Naive B cell (primary cell): ENCODE measurements around the gene GDAP1L1. TPM values are rescaled to one million over a fixed set of nuclear protein-coding genes. Genes with fewer than 3 reads are reported as not detected.
"Not testable (repeated sequence)": the region's sequence is repeated elsewhere in the genome, so short reads cannot be mapped to it uniquely, and the experiment has no call there.

ENCODE experiments used
- ATAC-seq, 2 donors: fragments of 150-1000 bp; cut with Tn5 transposase; 2 replicates each; pipeline ENCODE4 v1.10.0; 2021; ENCODE audit warnings: low read depth in 2 of 2, mild to moderate bottlenecking in 2 of 2, moderate library complexity in 2 of 2
- DNase-seq: peaks from one replicate; pipeline ENCODE4 v3.0.0; 2022
- H3K27ac Mint-ChIP-seq, 6 donors: one replicate each; pipeline ENCODE4 v1.8.0; 2020 to 2022; ENCODE audit warnings: mild to moderate bottlenecking in 6 of 6, mixed read lengths in 6 of 6, moderate library complexity in 5 of 6, inconsistent platforms in 2 of 6
- H3K27me3 Mint-ChIP-seq, 3 donors: one replicate each; pipeline ENCODE4 v1.8.0; 2021 to 2022; ENCODE audit warnings: mixed read lengths in 3 of 3, mild to moderate bottlenecking in 1 of 3
- H3K36me3 Mint-ChIP-seq, 2 donors: one replicate each; pipeline ENCODE4 v1.8.0; 2020 to 2022; ENCODE audit warnings: mixed read lengths in 2 of 2, inconsistent platforms in 1 of 2, mild to moderate bottlenecking in 1 of 2
- H3K4me1 Mint-ChIP-seq, 3 donors: one replicate each; pipeline ENCODE4 v1.8.0; 2020 to 2022; ENCODE audit warnings: mixed read lengths in 3 of 3, inconsistent platforms in 1 of 3, mild to moderate bottlenecking in 1 of 3, moderate library complexity in 1 of 3
- H3K4me3 Mint-ChIP-seq, 8 donors: one replicate each; pipeline ENCODE4 v1.8.0; 2020 to 2022; ENCODE audit warnings: mild to moderate bottlenecking in 8 of 8, mixed read lengths in 8 of 8, moderate library complexity in 8 of 8, inconsistent platforms in 2 of 8
- H3K9me3 Mint-ChIP-seq, 7 donors: one replicate each; pipeline ENCODE4 v1.8.0; 2020 to 2022; ENCODE audit warnings: mixed read lengths in 7 of 7, mild to moderate bottlenecking in 5 of 7, inconsistent platforms in 2 of 7, moderate library complexity in 1 of 7
- polyA plus RNA-seq, 6 donors: library from polyadenylated mRNA; unstranded; fragments of 300-500 nt; fragmentation: Illumina TruSeq; gene quantifications; one replicate each; pipeline ENCODE4 v1.2.3, GENCODE V29; 2021; ENCODE audit warnings: low read depth in 6 of 6

The GDAP1L1 gene
- polyA plus RNA-seq, 6 donors from 2014 or later, result not detected

GRCh38 chr20:44223721-44224120 is 23.4 kb upstream of the GDAP1L1 start:
- H3K4me3 Mint-ChIP-seq, result no peak overlapping the region
- DNase-seq, result no peak
- H3K9me3 Mint-ChIP-seq, result no peaks in the 10 kb centered on the region
- H3K27me3 Mint-ChIP-seq, result no peaks in the 10 kb centered on the region
- ATAC-seq, result no peak
- peaks cover 10 to 18% (median 12%) of the 10 kb centered on the region in 3 donors for H3K4me1 Mint-ChIP-seq
- no peak overlapping the region for H3K27ac Mint-ChIP-seq
- no peaks in the 10 kb centered on the region for H3K36me3 Mint-ChIP-seq

- Mint-ChIP-seq H3K9me3 (no peaks in the 10 kb centered on the region), H3K4me3 (no peak overlapping the region), H3K27me3 (no peaks in the 10 kb centered on the region), H3K4me1 (peaks cover 2 to 11% (median 3%) of the 10 kb centered on the region in 3 donors), H3K36me3 (no peaks in the 10 kb centered on the region), H3K27ac (no peak overlapping the region)
- ATAC-seq (no peak), DNase-seq (no peak)
Measured at GRCh38 chr20:44224637-44225036, 22.5 kb upstream of the GDAP1L1 start.

DNA sequence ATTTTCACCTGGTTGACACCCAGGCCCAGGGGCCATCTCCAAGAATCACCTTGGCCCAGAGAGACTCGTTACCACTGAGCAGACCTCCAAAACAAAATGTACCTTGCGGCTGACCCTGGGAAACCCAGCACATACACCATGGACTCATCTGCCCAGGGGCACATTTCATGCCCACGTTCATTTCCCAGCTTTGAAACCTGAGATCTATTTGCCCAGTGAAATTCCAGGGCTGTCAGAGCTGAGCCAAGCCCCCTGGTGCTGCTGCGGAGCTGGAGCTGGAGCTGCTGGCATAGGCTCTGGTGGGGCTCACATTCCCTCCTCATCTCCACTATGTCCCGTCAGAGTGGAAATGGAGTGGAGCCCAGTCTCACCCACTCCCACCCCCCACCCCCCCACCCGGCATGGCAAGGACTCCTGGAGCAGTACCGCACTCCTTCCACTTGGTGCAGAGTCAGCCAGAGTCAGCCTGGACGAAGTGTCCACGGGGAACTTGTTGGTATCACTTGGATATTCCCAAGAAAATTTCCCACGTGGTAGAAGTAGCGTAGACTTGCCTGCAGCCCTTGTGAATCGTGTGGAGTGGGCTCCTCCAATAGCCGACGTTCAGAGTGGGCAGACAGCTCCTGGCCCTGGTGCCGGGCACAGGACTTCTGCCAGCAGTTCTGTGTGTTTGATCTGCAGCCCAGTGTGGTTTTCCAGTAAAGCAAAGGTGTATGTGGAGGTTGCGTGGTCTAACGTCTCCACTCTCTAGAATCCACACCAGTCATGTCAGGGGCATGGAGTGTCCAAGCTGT is 18.4 kb upstream of the GDAP1L1 start:
- no peaks in the 10 kb centered on the region for H3K36me3 Mint-ChIP-seq
- no peaks in the 10 kb centered on the region for H3K4me1 Mint-ChIP-seq
- H3K9me3 Mint-ChIP-seq, result no peaks in the 10 kb centered on the region
- H3K27me3 Mint-ChIP-seq, result no peaks in the 10 kb centered on the region
- no peak overlapping the region for H3K27ac Mint-ChIP-seq
- no peak overlapping the region for H3K4me3 Mint-ChIP-seq
- no peak for DNase-seq
- no peak for ATAC-seq

- H3K36me3 Mint-ChIP-seq, result peaks cover 0 to 7% of the 10 kb centered on the region in 2 donors
- ATAC-seq, result no peak
- DNase-seq, result no peak
- H3K9me3 Mint-ChIP-seq, result no peaks in the 10 kb centered on the region
- peaks cover 0 to 8% (median 0%) of the 10 kb centered on the region in 3 donors for H3K27me3 Mint-ChIP-seq
- H3K4me3 Mint-ChIP-seq, result no peak overlapping the region
- H3K27ac Mint-ChIP-seq, result no peak overlapping the region
- H3K4me1 Mint-ChIP-seq, result no peaks in the 10 kb centered on the region
Measured at GRCh38 chr20:44231193-44231592, 15.9 kb upstream of the GDAP1L1 start.

GRCh38 chr20:44231713-44232468 is 15.2 kb upstream of the GDAP1L1 start:
- no peak overlapping the region for H3K27ac Mint-ChIP-seq
- no peak for DNase-seq
- H3K36me3 Mint-ChIP-seq, result peaks cover 0 to 7% of the 10 kb centered on the region in 2 donors
- no peak for ATAC-seq
- H3K4me3 Mint-ChIP-seq, result no peak overlapping the region
- H3K9me3 Mint-ChIP-seq, result no peaks in the 10 kb centered on the region
- peaks cover 0 to 8% (median 0%) of the 10 kb centered on the region in 3 donors for H3K27me3 Mint-ChIP-seq
- H3K4me1 Mint-ChIP-seq, result no peaks in the 10 kb centered on the region

GRCh38 chr20:44232469-44232856 is 14.6 kb upstream of the GDAP1L1 start:
- H3K9me3 Mint-ChIP-seq, H3K4me3 Mint-ChIP-seq, H3K4me1 Mint-ChIP-seq, DNase-seq, H3K27me3 Mint-ChIP-seq, ATAC-seq, H3K36me3 Mint-ChIP-seq, H3K27ac Mint-ChIP-seq: not testable (repeated sequence)

DNA sequence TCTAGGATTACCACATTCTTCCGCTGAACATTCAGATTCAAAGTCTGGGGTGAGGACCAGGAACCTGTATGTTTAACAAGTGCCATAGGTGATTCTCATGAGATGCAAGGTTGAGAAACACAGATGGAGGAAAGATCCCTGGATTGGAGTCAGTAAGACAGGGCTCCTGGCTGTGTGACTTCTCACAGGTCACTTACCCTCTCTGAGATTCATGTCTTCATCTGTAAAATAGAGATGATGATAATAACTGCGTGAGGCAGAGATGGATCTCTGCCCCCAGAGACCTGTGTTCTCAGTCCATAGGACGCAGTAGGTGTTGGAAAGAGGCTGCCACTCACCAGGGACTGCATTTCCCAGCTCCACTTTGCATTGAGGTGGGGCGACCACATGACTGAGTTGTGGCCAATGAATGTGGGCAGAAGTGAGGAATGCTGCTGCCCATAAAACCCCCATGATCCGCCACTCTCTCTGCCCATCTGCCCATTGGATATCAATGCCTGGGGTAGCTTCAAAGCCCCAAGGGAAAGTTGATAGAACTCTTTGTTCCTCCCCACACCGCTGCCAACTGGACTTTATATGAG is 13.6 kb upstream of the GDAP1L1 start:
- peak overlapping the region in 1 of 6 donors; percentile 33 for H3K27ac Mint-ChIP-seq
- ATAC-seq, result no peak
- peaks cover 0 to 3% (median 0%) of the 10 kb centered on the region in 7 donors for H3K9me3 Mint-ChIP-seq
- no peak for DNase-seq
- no peak overlapping the region for H3K4me3 Mint-ChIP-seq
- peaks cover 0 to 8% (median 0%) of the 10 kb centered on the region in 3 donors for H3K27me3 Mint-ChIP-seq
- H3K36me3 Mint-ChIP-seq, result peaks cover 0 to 7% of the 10 kb centered on the region in 2 donors
- no peaks in the 10 kb centered on the region for H3K4me1 Mint-ChIP-seq

GRCh38 chr20:44234566-44235317 is 12.4 kb upstream of the GDAP1L1 start:
- no peak for ATAC-seq
- DNase-seq, result no peak
- H3K27ac Mint-ChIP-seq, result no peak overlapping the region

DNA sequence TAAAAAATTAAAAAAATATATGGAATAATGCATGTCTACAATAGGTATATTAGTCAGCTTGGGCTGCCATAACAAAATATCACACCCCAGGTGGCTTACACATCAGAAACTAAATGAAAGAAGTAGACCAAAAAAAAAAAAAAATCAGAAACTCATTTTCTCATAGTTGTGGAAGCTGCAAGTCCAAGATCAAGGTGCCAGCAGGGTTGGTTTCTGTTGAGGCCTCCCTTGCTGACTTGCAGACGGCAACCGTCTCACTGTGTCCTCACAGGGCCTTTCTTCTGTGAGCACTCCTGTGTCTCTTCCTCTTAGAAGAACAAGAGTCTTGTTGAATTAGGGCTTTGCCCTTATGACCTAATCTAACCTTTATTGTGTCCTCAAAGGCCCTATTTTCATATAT is 11.4 kb upstream of the GDAP1L1 start:
- DNase-seq (no peak), ATAC-seq (no peak)
- Mint-ChIP-seq H3K27ac (no peak overlapping the region), H3K27me3 (peaks cover 0 to 16% (median 7%) of the 10 kb centered on the region in 3 donors), H3K4me1 (no peaks in the 10 kb centered on the region), H3K4me3 (no peak overlapping the region), H3K36me3 (peaks cover 0 to 7% of the 10 kb centered on the region in 2 donors), H3K9me3 (peaks cover 0 to 12% (median 6%) of the 10 kb centered on the region in 7 donors)

More at GRCh38 chr20:44234566-44235317, 12.4 kb upstream of the GDAP1L1 start:
- Mint-ChIP-seq H3K36me3 (peaks cover 0 to 7% of the 10 kb centered on the region in 2 donors), H3K27me3 (peaks cover 0 to 9% (median 0%) of the 10 kb centered on the region in 3 donors), H3K4me3 (no peak overlapping the region), H3K9me3 (peaks cover 0 to 12% (median 6%) of the 10 kb centered on the region in 7 donors), H3K4me1 (no peaks in the 10 kb centered on the region)

DNA sequence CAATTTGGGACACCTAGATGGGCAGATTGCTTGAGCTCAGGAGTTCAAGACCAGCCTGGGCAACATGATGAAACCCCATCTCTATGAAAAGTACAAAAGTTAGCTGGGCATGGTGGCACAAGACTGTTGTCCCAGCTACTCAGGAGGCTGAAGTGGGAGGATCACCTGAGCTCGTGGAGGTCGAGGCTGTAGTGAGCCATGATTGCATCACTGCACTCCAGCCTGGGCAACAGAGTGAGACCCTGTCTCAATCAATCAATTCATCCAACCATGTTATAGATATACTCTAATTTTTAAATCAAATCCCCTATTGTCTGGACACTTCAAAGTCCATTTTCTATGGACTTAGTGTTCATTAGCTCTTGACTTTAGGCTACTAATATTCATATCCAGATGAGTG is 10.3 kb upstream of the GDAP1L1 start:
- H3K4me1 Mint-ChIP-seq, H3K4me3 Mint-ChIP-seq, ATAC-seq, H3K27ac Mint-ChIP-seq, DNase-seq: not testable (repeated sequence)
- H3K27me3 Mint-ChIP-seq, result peaks cover 0 to 23% (median 13%) of the 10 kb centered on the region in 3 donors
- peaks cover 0 to 14% of the 10 kb centered on the region in 2 donors for H3K36me3 Mint-ChIP-seq
- H3K9me3 Mint-ChIP-seq, result peaks cover 3 to 12% (median 6%) of the 10 kb centered on the region in 7 donors

- ATAC-seq (no peak), DNase-seq (no peak)
- no peak overlapping the region for H3K27ac Mint-ChIP-seq
- H3K4me1 Mint-ChIP-seq, result peaks cover 3 to 6% (median 4%) of the 10 kb centered on the region in 3 donors
- peaks cover 21 to 43% (median 36%) of the 10 kb centered on the region in 3 donors for H3K27me3 Mint-ChIP-seq
- H3K4me3 Mint-ChIP-seq, result no peak overlapping the region
- H3K9me3 Mint-ChIP-seq, result peaks cover 4 to 19% (median 7%) of the 10 kb centered on the region in 7 donors
- H3K36me3 Mint-ChIP-seq, result peaks cover 3 to 16% of the 10 kb centered on the region in 2 donors
Measured at GRCh38 chr20:44241796-44242195, 5.3 kb upstream of the GDAP1L1 start.

DNA sequence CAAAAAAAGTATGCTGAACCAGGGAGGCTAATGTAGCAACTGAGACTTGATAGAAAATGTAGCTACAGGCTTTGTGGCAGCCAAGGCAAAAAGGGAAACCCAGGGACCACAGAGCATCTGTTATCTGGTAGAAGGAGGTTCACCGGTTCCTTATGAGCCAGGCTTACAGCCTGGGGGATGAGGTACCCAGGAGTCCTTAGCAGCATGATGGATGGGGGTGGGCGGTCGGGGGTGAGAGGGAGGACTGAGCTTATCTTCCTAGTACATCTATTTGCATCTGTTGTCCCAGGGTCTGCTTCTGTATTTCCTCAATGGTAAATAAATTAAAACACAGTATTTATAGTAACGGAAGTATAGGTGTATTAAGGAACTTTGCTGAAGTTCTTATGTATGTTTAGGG is 1.1 kb upstream of the GDAP1L1 start:
- peaks cover 6 to 9% (median 7%) of the 10 kb centered on the region in 3 donors for H3K4me1 Mint-ChIP-seq
- no peak for ATAC-seq
- H3K4me3 Mint-ChIP-seq, result no peak overlapping the region
- H3K27me3 Mint-ChIP-seq, result peaks cover 45 to 70% (median 61%) of the 10 kb centered on the region in 3 donors
- no peak overlapping the region for H3K27ac Mint-ChIP-seq
- peaks cover 0 to 8% (median 4%) of the 10 kb centered on the region in 7 donors for H3K9me3 Mint-ChIP-seq
- peaks cover 3 to 19% of the 10 kb centered on the region in 2 donors for H3K36me3 Mint-ChIP-seq
- no peak for DNase-seq
